ENCODE data around the gene HOXC12.

The HOXC12 gene

GRCh38 chr12:53973236-53974042 lies 18.7 kb downstream of the HOXC12 start:
- no peak for DNase-seq

GRCh38 chr12:53974084-53975063 lies 19.7 kb downstream of the HOXC12 start, which contains the start of gene HOTAIR:
HOTAIR (minus strand) TSS chr12:53974954.
- peak; percentile 17 to 62 (median 38) for DNase-seq

GRCh38 chr12:53975064-53975471 lies 20.4 kb downstream of the HOXC12 start:
- no peak for DNase-seq

- no peak for DNase-seq
These were observed 20.9 kb downstream of the HOXC12 start for GRCh38 chr12:53975479-53976152.

- DNase-seq: no peak
These were observed 21.6 kb downstream of the HOXC12 start for GRCh38 chr12:53976172-53976822.

- DNase-seq: no peak
These were observed 22.3 kb downstream of the HOXC12 start for GRCh38 chr12:53976823-53977595.

GRCh38 chr12:53977596-53978445 lies 23.1 kb downstream of the HOXC12 start:
- DNase-seq: no peak

GRCh38 chr12:53978477-53979356 lies 24.0 kb downstream of the HOXC12 start:
- no peak for DNase-seq

GRCh38 chr12:53980104-53980801 lies 25.6 kb downstream of the HOXC12 start:
- no peak for DNase-seq

- DNase-seq: no peak
These were observed 26.2 kb downstream of the HOXC12 start for GRCh38 chr12:53980802-53981496.

GRCh38 chr12:53981634-53982565 lies 27.2 kb downstream of the HOXC12 start:
- DNase-seq: no peak

GRCh38 chr12:53982648-53983567 lies 28.2 kb downstream of the HOXC12 start:
- DNase-seq: no peak

GRCh38 chr12:53983568-53983949 lies 28.9 kb downstream of the HOXC12 start:
- DNase-seq: peak in 2 of 4 experiments; percentile 12 to 27

GRCh38 chr12:53983950-53984572 lies 29.4 kb downstream of the HOXC12 start:
- no peak for DNase-seq

Measured in suppressor macrophage (primary cell).